NCI-H345 (cell line): ENCODE data around the gene AKAP7.
"Not testable (repeated sequence)": the region's sequence is repeated elsewhere in the genome, so short reads cannot be mapped to it uniquely, and the experiment has no call there.

Experiments
- DNase-seq: peaks from one replicate; lab custom pipeline; 2025; lab: John Stamatoyannopoulos, UW

Gene AKAP7

DNA sequence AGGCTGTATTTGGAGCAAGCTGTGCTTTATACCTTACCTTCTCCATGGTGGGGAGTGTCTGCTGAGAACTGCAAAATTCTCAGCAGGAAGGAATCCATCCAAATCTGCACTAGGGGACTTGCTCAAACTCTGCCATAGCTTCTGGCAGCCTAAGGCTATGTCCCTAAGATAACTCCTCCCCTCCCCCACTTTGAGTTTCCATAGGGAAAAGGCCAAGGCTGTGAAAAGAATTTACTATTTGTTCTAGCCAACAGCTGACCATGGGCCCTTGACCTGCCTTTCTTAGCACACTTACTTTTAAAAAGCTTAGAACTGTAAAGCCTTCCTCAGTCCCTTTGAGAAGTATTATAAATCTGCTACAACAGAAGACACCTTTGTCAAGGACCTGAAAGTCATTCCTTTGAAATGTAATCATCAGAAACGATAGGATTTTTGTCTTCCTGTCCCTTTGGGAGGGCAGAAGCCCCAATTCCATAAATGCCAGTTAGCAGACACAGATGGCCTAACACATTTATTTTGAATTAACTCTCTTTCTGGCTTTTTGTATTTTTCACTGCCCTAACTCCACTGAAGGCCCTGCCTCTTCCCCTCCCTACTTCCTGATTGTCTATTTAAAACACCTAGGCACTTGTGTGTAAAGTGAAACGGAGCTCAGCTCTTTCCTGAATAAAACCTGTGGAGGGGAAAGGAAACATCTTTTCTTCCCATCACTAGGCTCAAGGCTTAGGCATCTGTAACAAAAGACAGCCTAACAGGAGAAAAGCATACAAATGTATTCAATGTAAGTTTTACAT is 157.1 kb downstream of the AKAP7 start:
- no peak for DNase-seq

DNA sequence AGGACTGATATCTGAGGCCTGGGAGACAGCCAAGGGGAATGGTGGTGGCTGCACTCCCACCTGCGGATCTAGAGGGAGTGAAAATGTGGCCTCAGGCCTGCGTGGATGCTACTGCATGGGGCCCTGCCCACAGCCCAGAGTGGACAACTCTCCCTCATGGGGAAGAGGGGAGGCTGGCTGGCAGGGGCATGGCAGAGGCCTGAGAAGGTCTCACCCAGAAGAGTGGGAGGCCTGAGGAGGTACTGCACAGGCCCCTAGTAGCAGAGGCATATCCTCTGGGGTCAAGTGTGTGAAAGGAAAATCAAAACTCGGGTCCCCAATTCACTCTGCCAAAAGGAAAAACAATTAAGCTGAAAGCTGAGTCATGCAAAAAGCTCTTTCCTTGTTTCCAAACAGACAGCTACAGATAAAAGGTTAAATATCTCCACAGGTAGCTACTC is 158.2 kb downstream of the AKAP7 start:
- no peak for DNase-seq

DNA sequence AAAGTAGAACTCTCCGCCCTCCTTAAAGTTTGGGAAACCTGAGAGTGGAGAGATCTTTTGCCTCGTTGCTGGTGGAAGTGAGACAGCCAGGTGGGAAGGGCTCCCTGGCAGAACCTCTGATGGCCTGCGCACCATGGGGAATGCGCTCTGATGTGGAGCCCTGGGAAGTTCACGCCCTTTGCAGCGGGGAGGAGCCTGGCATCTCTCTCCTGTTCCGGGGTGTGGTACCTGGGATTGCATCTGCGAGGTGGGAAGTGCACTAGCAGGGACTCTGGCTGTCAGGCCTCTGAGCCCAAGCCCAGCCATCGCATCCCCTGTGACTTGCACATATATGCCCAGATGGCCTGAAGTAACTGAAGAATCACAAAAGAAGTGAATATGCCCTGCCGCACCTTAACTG is 159.8 kb downstream of the AKAP7 start:
- no peak for DNase-seq

DNA sequence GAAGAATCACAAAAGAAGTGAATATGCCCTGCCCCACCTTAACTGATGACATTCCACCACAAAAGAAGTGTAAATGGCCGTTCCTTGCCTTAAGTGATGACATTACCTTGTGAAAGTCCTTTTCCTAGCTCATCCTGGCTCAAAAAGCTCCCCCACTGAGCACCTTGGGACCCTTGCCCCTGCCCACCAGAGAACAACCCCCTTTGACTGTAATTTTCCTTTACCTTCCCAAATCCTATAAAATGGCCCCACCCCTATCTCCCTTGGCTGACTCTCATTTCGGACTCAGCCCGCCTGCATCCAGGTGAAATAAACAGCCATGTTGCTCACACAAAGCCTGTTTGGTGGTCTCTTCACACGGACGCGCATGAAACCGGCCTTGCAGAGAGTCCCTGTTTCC is 165.6 kb downstream of the AKAP7 start:
- not testable (repeated sequence) for DNase-seq

DNA sequence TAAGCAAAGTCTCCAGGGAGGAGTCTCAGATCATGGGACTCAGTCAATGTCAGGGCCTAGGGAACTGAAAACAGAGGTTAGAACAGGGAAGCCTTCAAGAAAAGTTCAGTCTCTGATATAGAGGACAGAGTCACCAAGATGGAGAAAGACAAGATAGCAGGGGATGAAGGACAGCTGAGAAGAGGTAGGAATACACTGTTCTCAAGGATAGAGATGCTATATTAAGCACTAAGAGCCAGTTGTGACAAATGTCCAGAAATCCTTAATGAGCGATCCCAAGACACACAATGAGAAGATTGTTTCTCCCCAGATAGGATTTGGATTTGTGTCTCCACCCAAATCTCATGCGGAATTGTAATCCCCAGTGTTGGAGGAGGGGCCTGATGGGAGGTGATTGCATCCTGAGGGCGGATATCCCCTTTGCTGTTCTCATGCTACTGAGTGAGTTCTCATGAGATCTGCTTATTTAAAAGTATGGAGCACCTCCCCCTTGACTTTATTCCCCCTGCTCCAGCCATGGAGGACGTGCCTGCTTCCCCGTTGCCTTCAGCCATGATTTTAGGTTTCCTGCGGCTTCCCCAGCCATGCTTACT is 168.2 kb downstream of the AKAP7 start:
- DNase-seq: no peak

DNA sequence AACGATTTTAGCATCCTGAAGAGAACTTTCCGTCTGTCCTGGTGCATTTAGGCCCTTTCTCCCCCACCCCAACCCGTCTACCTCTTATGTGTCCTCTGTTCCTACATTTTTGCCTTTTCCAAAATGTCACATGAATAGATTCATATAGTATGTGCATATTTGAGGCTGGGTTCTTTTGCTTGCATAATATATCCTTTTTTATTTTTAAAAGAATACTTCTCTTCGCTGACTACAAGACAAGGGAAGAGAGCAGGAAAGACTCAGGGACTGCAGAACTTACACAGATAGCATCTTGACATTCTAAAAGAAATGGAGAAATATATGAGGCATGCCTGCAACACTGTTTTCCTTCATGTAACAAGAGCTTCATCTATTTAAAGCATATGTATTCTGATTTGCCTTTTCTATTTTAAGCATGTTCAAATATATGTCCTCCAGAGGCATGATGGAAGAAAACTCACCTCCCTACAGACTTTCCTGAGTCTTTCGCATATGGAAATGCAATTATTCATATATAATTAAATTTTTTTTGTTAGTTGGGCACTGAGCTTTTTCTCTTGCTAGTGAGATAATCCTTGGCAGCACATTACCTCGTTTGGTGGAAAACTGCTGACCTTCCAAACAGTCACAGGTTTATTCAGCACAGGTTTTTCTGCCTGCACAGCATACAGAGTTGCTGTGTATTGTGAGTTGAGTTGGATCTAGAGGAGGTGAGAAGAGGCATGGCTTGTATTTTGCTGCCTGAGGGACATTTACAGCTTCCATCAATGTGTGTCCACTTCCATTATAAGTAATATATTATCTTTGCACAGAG is 170.0 kb downstream of the AKAP7 start:
- no peak for DNase-seq

DNA sequence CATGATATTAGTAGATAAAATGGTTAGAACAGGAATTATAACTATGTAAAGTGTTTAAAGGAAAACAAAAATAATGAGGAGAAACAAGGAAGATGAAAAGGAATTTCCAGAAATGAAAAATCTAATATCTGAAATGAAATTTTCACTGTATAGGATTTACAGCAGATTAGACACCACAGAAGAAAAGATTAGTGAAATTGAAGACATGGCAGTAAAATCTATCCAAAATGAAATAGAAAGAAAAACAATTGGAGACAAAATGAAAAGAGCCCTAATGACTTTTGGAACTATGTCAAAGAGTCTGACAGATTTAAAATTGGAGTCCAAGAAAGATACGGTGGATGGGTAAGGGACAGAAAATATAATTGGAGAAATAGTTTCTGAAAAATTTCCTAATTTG is 174.2 kb downstream of the AKAP7 start:
- DNase-seq: no peak

DNA sequence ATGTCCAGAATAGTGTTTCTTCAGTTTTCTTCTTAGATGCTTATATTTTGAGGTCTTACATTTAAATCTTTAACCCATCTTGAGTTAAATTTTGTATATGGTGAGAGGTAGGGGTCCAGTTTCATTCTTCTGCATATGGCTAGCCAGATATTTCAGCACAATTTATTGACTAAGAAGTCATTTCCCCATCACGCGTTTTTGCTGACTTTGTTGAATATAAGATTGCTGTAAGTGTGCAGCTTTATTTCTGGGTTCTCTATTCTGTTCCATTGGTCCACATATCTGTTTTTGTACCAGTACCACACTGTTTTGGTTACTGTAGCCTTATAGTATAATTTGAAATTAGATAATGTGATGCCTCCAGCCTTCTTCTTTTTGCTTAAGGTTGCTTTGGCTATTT is 179.6 kb downstream of the AKAP7 start:
- DNase-seq: no peak

DNA sequence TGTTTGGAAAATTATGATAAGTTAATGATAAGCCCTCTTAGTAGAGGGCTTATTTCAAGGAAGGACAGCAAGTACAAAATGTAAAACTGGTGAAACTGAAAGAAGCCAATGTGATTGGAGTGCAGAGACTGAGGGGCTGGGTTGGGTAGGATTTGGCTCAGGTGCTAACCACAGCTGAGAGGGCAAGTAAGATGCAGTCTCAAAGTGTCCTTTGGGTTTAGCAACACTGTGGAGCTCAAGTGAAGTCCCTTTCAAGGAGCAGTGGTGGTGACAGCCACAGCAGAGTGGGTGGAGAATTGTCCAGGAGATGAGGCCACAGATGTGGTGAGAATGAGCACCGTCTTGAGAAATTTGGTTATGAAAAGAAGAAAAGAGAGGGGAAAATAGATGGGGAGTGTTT is 181.4 kb downstream of the AKAP7 start:
- no peak for DNase-seq

DNA sequence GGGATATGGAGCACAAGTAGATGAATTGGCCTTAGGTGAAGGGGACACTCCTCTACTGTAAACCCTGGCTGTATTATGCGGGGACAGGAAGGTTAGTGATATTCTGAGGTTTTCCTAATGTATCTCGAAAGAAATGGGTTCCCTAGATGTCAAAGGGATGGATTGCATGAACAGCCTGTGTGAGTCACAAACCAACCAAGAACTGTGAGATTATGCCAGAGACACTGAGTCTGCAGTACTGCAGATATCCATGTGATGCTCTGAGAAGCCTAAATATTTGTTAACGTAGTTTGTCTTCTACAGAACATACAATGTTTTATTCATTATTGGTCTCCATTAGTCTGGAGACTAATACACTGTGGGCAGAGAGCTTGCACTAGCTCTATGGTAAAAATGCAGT is 182.2 kb downstream of the AKAP7 start:
- no peak for DNase-seq

DNA sequence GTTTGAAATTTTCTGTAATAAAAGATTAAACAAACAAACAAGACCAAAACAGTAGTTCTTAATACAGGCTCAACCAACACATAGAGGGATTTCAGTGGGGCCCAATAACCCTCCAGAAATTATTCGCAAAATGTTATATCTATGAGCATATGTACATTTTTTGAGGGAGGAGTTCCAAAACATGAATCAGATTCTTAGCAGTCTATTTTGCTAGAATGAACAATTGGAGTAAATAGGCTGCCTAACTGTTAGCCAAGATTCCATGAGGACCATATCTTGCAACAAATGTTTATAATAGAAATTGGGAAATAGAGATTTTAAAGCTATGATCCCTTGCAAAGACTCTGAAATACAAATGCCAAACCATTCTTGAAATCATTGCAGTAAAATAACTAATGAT is 186.3 kb downstream of the AKAP7 start:
- DNase-seq: no peak

DNA sequence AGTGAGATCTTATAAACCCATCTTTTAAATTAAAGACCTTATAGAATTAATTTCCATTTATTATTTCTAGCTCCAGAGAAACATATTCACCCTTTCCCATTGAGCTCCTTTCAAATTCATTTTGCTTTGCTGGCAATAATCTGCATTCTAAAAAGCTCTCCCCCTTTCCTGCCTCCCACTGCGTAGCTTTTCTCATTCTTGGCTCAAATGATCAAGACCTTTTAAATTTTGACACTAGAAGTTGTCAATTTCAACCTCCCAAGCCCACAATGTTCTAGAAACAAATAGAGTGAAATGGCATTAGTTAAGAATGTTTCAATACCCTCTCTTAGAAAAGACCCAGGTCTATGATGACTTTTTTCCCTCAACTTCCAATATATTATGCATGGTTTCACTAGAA is 186.9 kb downstream of the AKAP7 start:
- no peak for DNase-seq

DNA sequence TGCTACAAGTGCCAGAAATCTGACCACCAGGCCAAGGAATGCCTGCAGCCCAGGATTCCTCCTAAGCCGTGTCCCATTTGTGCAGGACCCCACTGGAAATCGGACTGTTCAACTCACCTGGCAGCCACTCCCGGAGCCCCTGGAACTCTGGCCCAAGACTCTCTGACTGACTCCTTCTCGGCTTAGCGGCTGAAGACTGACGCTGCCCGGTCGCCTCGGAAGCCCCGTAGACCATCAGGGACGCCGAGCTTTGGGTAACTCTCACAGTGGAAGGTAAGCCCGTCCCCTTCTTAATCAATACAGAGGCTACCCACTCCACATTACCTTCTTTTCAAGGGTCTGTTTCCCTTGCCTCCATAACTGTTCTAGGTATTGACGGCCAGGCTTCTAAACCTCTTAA is 190.4 kb downstream of the AKAP7 start:
- DNase-seq: not testable (repeated sequence)

DNA sequence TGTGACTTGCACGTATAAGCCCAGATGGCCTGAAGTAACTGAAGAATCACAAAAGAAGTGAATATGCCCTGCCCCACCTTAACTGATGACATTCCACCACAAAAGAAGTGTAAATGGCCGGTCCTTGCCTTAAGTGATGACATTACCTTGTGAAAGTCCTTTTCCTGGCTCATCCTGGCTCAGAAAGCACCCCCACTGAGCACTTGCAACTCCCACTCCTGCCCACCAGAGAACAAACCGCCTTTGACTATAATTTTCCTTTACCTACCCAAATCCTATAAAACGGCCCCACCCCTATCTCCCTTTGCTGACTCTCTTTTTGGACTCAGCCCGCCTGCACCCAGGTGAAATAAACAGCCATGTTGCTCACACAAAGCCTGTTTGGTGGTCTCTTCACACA is 193.5 kb downstream of the AKAP7 start:
- DNase-seq: not testable (repeated sequence)

DNA sequence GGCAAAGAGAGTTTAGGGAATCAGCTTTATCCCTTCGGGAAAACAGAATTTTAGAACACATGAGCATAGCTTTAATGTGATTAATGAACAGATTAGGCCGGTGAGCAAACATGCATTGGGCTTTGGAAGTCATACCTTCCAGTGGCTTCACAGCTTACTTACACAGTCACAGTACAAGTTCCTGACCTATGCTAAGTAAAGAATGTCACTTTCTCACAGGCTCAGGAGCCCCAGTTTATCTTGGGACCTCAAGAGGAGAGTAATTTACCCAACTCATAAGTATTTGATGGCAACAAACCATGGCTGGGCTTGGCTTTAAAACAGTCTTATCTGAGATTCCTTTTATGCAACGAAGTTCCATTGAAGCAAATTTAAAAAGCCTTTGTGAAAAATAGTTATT is 195.9 kb downstream of the AKAP7 start:
- no peak for DNase-seq

DNA sequence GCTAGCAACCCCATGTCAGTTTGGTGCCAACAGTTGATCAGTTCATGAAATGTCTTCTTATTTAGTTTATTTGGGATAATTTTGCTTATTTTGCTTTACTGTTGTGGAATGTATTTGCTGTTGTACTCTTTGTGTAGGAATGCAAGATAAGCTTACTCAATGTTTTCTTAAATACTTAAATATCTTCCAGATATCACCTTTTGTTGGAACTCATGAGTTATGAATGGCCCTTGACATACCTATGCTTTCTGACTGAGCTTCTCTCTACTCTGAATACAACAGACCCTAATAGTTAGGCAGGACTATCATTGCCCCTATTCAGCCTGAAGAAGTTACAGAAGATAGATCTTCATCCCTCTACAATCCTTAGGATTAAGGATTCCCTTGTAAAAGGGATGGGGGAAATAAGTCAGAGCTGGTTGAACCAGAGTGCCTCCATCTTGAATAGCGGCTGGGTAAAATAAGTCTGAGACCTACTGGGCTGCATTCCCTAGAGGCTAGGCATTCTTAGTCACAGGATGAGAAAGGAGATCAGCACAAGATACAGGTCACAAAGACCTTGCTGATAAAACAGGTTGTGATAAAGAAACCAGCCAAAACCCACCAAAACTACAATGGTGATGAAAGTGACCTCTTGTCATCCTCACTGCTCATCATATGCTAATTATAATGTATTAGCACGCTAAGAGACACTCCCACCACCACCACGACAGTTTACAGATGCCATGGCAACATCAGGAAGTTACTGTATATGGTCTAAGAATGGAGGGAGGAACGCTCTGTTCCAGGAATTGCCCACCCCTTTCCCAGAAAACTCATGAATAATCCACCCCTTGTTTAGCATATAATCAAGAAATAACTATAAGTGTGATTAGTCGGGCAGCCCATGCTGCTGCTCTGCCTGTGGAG is 196.9 kb downstream of the AKAP7 start:
- DNase-seq: no peak
